DMS153 treated with DMSO at 0.1 percent for 48 hours (cell line): ENCODE results near the gene ASGR1.

Experiments used
- DNase-seq: peaks from one replicate; lab custom pipeline; 2025; ENCODE audit not compliant: unreplicated experiment; lab: John Stamatoyannopoulos, UW

ASGR1 gene, protein sequence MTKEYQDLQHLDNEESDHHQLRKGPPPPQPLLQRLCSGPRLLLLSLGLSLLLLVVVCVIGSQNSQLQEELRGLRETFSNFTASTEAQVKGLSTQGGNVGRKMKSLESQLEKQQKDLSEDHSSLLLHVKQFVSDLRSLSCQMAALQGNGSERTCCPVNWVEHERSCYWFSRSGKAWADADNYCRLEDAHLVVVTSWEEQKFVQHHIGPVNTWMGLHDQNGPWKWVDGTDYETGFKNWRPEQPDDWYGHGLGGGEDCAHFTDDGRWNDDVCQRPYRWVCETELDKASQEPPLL

DNA sequence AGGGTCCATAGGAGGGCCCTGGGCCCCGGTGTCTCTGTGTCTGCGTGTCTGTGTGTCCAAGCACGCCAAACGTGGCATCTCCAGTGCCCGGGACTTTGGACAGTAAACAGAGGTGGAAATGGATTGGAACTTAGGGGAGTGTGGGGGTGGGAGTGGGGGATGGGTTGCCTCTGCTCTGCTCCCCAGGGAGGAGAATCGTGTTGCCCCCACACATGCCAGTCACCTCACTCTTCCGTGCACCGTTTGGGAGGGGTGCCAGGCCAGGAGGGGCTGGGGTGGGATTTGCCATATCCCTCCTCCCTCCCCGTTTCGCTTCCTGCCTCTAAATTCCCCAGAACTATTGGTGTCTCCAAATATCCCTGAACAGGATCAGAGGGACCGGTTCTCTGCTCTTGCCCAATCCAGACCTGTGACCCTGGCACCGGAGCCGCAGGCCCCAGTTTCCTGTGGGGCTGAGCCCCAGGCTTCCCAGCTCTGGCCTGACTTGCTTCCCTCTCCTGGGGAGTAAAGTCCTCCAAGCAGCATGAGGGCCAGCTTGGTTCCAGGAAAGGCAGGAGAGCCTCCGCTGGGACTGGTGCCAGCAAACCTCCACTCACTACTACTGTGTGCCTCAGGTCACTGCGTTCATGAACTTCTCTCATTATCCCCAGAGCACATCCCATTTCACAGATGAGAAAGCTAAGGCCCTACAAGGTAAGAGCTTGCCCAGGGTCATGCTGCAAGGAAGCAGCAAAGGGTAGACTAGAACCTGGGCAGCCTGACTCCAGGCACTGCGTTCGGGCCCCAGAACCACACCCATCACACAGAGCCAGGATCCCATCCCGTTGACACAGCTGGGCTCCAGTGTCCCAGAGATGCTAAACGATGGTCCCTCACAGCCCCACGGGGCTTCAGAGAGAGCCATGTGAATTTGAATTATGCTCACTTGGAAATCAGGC, at the start of gene ASGR1:
Gene ASGR1 (minus strand): TSS at position 54 of the 938 bp plus-strand sequence. CDS start 807 bp downstream, outside the sequence.
- no peak for DNase-seq

DNA sequence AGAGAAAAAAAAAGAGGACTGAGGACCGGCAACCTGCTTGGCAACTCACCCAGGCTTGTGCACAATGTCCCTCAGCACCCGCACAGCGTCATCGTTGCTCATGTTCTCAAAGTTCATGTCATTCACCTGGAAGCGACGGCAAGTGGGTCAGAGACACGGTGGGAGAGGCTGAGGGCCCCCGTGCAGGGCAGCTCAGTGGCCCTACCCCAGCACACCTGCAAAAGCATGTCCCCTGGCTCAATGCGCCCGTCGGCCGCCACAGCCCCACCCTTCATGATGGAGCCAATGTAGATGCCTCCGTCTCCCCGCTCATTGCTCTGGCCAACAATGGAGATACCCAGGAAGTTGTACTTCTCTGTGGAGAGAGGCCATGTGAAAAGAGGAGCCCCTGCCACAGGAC, 49.8 kb upstream of the ASGR1 start:
- no peak for DNase-seq

DNA sequence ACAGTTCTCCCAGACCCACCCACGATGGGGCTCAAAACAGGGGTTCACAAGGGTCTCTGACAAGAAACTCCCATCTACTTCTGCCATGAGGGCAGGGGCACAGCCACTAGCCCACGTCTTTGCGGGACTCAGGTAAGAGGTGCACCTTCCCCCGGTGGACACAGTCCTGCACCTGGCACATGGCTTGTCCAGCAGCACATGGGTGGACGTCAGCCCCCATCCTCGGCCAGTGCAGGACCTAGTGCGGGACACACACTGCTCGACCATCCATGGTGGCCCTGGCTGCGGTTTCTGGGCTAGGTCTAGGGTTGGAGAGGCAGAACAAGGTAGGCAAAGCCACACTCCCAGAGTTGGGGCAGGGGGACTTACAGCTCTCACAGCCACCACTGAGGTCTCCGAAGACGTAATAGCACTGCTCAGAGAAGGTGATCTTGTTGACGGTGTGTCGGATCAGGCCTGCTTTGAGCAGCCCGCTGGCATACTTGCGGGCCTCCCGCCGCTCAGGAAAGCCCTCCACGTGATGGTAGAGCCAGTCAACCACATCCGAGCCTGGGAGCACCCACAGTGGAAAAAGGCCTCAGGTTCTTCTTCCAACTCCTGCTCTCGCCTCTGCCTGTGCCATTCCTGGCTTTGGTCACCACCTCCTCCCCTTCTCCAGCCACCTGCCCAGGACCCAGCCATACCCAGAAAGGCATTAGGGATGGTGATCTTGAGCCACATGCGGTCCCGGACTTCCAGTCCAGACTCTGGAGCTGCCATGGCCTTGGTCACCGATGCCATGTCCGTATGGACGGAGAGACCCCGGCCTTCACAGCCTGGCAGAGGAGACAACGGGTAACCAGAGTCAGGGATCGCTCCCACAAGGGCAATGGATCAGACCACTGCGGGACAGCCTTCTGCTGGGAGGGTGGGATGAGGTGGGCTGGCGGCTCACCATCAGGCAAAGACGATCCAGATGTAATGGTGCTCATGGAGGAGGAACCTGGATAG, 47.8 kb upstream of the ASGR1 start:
- DNase-seq: no peak

DNA sequence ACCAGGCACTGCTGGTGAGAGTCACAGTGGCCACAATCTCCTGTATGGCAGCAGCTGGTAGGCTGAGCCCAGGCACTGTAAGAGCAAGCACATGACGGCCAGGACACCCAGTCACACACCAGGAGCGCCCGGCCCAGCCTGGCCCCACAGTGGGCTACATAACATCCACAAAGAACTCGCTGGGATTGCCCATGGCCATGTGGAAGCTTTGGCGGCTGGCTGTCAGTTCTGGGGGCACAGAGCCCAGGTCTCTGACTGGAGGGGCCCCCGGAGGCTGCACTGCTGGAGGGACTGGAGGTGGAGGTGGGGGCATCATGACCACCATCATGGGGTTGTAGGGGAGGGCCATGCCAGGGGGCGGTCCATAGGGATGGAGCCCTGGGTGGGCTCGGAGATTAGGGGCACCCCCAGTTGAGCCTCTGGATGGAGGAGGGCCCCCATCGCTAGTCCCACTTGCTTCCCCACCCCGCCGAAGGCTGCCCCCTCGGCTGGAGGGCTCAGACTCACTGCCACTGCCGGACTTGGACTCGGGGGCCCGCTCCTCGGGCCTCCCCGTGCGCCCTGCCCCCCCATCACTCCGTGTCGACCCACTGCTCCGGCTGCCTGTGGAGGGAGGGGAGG, 46.7 kb upstream of the ASGR1 start:
- DNase-seq: no peak

DNA sequence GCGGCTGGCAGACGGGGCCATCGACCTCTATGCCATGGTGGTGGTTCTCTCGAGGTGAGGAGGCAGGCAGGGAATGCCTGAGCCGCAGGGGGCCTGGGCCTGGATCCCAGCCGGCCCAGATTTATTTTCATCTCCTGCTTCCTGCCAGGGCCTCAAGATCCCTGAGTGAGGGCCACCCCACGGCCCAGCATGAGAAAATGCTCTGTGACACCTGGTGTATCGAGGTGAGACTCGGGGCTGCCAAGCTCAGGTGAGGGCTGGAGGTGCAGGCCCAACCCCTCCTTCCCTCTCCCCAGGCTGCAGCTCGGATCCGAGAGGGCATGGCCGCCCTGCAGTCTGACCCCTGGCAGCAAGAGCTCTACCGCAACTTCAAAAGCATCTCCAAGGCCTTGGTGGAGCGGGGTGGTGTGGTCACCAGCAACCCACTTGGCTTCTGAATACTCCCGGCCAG, 45.5 kb upstream of the ASGR1 start:
- DNase-seq: no peak

DNA sequence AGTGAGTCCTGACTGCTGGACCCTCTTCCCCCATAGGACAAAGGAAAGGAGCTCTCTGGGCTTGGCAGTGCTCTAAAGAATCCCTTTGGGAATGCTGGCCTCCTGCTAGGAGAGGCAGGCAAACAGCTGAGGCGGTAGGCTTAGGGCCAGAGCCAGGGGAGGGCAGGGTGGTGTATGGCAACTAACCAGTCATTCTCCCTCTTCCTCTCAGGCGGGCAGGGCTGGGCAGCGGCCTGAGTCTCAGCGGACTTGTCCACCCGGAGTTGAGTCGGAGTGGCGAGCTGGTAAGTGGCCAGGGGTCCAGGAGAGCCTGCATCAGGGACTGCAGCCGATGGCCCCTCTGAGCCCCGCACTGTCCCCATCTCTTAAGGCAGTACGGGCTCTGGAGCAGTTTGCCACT, 44.9 kb upstream of the ASGR1 start:
- no peak for DNase-seq

DNA sequence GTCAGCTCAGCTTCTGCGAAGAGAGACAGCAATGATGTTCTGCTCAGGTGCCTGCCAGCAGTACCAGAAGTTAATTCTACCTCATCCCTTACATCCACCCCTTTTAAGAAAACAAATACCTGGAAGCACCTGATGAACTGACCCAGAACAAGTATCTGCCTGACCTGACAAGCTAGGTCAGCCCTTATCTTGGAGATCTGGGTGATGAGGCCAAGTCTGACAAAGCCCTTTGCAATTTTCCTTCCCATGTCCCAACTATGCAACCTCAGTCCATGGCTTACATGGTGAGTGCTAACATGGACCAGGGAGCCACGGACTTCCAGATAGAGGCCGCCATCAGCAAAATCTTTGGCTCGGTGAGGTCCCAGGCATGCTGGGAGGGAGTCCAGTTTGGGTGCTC, 44.2 kb upstream of the ASGR1 start:
- no peak for DNase-seq

DNA sequence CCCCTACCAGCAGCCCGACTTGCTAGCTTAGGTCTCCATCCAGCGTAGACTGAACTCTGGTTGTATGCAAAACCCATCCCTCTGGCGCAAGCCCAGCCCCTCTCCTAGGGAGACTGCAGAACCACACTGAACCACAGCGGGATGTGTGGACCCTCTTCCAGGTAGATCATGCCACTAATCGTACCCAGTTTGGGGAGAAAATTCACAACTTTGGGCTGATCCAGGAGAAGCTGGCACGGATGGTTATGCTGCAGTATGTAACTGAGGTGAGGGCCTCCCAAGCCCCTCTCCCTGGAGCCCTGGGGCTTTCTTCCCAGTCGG, 43.8 kb upstream of the ASGR1 start:
- DNase-seq: no peak

DNA sequence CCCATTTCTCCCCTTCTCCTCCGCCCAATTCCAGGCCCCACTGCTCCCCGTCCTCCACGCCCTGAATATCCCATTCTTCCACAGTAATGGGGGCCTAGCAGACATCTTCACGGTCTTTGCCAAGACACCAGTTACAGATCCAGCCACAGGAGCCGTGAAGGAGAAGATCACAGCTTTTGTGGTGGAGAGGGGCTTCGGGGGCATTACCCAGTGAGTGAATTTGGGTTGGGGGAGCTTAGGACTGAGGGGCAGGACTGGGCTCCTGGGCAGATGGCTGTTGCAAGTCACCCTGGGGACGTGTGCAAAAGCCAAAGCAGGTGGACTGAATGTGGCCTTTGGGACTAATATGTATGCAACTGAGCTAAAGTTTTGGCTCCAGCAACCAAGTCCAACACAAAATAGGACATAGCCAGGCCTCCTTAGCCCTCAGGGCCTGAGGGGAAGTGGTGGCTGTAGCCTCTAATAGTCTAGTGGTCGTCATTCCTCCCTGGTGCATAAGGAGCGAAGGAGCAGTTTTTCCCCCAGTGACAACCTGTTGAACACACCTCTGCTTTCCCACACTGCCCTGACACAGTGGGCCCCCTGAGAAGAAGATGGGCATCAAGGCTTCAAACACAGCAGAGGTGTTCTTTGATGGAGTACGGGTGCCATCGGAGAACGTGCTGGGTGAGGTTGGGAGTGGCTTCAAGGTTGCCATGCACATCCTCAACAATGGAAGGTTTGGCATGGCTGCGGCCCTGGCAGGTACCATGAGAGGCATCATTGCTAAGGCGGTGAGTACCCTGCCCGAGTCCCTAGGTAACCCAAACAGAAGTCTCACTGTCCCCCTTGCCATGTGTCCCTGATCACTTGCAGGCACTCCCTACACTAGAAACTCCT, 43.2 kb upstream of the ASGR1 start:
- no peak for DNase-seq

DNA sequence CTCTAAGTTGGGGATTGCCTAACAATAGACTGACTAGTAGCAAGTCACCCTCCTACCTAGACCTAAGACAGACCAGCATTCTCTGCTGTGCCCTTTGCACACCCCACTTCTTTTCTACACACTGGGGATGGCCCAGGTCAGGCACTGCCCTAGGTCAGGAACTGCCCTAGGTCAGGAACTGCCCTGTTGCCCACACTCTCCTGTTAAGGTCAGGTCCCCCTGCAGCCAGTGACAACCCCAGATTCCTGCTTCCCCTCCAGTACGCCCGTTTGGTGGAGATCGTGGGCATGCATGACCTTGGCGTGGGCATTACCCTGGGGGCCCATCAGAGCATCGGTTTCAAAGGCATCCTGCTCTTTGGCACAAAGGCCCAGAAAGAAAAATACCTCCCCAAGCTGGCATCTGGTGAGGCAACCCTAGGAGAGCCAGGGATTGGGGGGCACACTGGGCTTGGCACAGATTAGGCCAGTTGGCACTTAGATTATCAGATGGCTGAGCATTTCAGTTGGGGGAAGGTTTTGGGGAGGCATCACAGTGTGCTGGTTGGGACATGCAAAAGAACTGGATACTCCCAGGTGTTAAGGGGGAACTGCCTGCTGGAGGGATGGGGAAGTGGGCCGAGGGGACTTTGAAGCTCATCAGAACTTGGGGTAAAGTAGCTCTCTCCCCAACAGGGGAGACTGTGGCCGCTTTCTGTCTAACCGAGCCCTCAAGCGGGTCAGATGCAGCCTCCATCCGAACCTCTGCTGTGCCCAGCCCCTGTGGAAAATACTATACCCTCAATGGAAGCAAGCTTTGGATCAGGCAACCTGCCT, 42.3 kb upstream of the ASGR1 start:
- DNase-seq: no peak

DNA sequence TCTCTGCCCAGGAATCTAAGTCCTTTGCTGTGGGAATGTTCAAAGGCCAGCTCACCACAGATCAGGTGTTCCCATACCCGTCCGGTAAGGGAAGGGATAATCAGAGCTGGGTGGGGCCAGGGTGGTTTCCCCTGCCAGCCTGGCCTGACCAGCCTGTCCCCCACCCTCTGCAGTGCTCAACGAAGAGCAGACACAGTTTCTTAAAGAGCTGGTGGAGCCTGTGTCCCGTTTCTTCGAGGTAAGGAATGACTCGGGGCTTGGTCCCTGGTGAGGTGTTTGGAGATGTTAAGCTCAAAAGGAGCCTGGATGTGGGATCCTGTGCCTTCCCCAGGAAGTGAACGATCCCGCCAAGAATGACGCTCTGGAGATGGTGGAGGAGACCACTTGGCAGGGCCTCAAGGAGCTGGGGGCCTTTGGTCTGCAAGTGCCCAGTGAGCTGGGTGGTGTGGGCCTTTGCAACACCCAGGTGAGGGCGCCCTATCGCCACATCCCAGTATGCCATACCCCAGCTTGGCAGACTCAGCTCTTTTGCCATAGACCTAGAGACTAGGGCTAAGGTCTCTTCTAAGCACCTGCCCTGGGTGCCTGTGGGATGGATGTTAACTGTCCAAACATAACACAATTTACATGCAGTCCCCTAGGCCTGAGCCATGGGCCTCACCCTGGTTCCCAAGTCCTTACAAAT, 41.6 kb upstream of the ASGR1 start:
- DNase-seq: no peak

DNA sequence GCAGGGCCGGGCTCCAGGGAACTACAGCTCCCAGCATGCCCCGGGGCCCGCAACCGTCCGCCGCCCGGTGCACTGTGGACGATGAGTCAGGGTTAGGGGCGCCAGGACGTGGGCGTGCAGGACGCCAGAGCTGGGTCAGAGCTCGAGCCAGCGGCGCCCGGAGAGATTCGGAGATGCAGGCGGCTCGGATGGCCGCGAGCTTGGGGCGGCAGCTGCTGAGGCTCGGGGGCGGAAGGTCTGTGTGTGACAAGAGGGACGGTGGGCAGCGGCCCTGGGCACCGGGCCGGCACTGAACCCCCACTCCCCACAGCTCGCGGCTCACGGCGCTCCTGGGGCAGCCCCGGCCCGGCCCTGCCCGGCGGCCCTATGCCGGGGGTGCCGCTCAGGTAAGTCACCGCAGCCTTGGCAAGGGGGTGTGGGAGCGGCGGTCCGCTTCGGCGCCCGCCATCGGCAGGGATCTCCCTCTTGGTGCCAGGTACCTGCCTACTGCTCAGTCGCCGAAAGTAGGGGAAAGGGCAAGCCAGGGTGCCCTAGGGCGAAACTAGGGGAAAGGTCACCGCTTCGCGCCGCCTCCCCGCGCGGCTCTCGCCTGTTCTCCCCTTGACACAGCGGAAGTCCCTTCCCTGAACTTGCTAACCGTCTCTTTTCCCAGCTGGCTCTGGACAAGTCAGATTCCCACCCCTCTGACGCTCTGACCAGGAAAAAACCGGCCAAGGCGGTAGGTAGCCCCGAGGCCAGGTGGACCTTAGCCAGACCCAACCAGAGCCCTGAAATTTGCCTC, 40.8 kb upstream of the ASGR1 start, which contains the start of the genes ACADVL and DLG4:
Gene ACADVL (plus strand): TSS at position 127 of the 781 bp plus-strand sequence. CDS start 47 bp downstream, at position 174.
Gene DLG4 (minus strand): TSS at position 25 of the 781 bp plus-strand sequence.
- peak; percentile 10 for DNase-seq

DNA sequence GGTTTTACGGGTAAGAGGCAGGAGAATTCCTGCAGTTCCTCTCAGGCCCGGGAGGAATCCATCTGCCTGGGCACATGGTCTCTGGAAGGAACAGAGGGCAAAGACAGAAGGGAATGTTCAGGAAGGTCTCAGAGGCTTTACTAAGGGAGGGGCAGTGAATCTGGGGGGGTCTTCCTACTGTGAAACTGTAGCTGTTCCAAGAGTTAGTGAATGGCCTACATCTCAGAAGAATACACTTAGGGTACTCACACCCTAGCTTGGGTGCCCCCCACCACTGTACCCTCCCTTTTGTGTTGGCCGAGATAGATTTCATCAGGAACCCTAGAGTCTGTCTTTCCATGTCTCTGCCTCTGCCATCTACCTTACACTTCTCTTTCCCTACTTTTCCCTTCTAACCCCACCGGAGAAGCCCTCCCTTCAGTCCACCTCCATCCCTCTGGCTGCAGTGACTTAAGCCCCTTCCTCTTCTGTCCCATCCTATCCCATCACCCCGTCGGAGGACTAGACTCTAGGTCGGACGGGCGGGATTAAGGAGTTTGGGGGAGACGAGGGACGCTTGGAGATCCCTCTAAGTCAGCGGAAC, 40.1 kb upstream of the ASGR1 start:
- DNase-seq: no peak

DNA sequence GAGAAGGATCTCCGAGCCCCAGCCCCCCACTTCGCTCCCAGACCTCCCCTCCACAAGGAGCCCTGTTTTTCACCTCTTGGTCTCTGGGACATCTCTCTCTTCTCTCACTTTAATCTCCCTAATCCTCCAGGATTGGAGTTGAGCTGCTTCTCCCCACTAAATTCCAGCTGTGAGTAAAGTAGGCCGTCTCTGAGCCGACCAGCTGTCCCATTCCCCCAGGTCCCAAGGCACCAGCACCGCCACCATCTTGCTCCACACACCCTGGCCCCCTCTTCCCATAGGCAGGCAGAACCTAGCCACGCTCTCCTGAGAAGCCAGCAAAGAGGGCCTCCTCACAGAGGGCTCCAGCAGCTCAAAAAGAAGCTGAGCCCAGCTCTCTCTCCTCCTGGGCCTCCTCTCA, 39.6 kb upstream of the ASGR1 start:
- DNase-seq: no peak

DNA sequence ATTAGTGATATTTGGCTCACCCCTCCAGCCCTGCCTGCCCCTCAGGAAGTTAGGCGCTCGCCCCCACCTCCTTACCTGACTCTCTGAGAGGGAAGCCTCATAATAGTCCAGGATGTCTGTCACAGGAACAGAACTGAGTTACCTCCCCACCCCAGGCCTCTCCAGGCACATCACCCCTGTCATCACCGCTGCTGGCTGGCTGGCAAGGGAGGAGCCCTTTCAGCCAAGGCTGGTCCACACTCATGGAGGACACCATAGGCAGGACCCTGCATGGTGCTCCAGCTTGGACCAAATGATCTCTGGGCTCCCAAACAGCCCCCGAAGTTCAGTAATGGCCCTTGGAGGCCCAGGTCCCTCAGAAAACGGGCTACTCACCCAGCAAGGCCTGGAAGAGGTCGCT, 39.0 kb upstream of the ASGR1 start:
- DNase-seq: no peak

DNA sequence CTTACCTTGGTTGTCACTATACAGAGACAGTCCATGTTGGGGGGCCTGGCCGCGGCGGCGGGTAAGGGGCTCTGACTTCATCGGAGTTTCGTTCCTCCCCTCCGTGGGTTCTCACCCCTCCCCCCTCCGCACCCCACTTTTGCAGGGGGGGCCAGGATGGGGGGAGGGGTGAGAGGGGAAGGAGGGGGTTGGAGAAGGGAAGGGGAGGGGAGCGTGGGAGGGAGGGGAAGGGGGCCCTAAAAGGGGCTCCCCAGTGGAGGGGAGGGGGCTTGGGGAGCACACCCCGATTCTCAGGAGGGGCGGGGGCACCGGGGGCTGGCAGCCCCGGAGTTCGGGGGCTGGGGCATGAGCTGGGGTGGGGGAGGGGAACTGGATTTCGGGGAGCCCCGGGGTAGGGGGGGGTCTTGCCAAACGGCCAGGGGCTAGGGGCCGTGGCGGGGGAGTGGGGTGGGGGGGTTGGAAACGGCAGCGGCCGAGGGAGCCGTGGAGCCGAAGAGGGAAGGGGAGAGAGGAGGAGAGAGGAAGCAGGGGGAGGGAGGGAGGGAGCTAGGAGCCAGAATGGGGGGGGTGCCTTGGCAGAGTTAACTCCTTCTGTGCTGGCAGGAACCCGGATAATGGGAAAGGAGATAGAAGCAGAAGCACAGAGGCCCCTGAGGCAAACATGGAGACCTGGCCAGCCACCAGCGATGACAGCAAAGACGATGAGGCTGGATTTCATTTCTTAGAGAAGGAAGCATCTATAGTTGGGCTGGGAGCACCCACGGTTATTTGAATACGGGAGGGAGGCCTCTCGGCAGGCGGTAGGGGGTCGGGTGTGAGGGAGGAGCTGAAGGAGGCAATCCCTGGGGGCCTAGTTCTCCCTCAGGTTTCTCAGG, 38.2 kb upstream of the ASGR1 start:
- DNase-seq: no peak
